DND-41 (cell line): ENCODE results near the gene TMEM214.

Source experiments
- ATAC-seq: fragments of 200-7000 bp; cut with Tn5 transposase; 3 replicates; pipeline ENCODE4 v1.9.1; 2021; ENCODE audit warnings: low read depth; ENCODE audit not compliant: insufficient read depth
- DNase-seq: peaks from one replicate; pipeline ENCODE4 v3.0.0-alpha.2; 2020
- H2AFZ ChIP-seq: 2 replicates; pipeline ENCODE4 v1.6.0; 2012; ENCODE audit warnings: low read depth, low read length
- H3K27ac ChIP-seq: 2 replicates; pipeline ENCODE4 v1.5.1; 2012; ENCODE audit warnings: low read length, inconsistent platforms
- H3K27me3 ChIP-seq: fragments of 200-600 bp; sonication (generic); 2 replicates; pipeline ENCODE4 v1.6.0; 2012; ENCODE audit warnings: low read length, mild to moderate bottlenecking, inconsistent platforms; ENCODE audit not compliant: insufficient read depth, poor library complexity
- H3K36me3 ChIP-seq: 2 replicates; pipeline ENCODE4 v1.5.1; 2012; ENCODE audit warnings: low read length, inconsistent platforms; ENCODE audit not compliant: insufficient read depth
- H3K4me1 ChIP-seq: 2 replicates; pipeline ENCODE4 v1.5.1; 2012; ENCODE audit warnings: mild to moderate bottlenecking, low read length; ENCODE audit not compliant: insufficient read depth
- H3K4me2 ChIP-seq: 2 replicates; pipeline ENCODE4 v1.6.0; 2012; ENCODE audit warnings: mild to moderate bottlenecking, moderate library complexity, low read length, inconsistent platforms; ENCODE audit not compliant: insufficient read depth
- H3K4me3 ChIP-seq, 2 experiments: fragments of 200-600 bp in 1 of 2; shearing (Covaris generic) in 1 of 2; 2 replicates each; pipeline ENCODE4 v1.5.1; 2012 to 2016; ENCODE audit warnings: inconsistent platforms in 2 of 2, low read length in 2 of 2, mild to moderate bottlenecking in 2 of 2, low read depth in 1 of 2, moderate library complexity in 1 of 2
- H3K79me2 ChIP-seq: 2 replicates; pipeline ENCODE4 v1.6.0; 2012; ENCODE audit warnings: low read length, inconsistent platforms; ENCODE audit not compliant: insufficient read depth
- H3K9ac ChIP-seq: 2 replicates; pipeline ENCODE4 v1.6.0; 2012; ENCODE audit warnings: low read depth, mild to moderate bottlenecking, inconsistent platforms, low read length, moderate library complexity
- H3K9me3 ChIP-seq: 2 replicates; pipeline ENCODE4 v1.5.1; 2012; ENCODE audit warnings: low read length, moderate library complexity, mild to moderate bottlenecking, inconsistent platforms; ENCODE audit not compliant: insufficient read depth, severe bottlenecking
- H4K20me1 ChIP-seq: 2 replicates; pipeline ENCODE4 v1.6.0; 2012; ENCODE audit warnings: low read length; ENCODE audit not compliant: insufficient read depth
- CTCF ChIP-seq: IDR thresholded peaks from 2 replicates; pipeline ENCODE4 v1.5.1; 2012; ENCODE audit warnings: borderline replicate concordance, low read length, moderate library complexity, mild to moderate bottlenecking; ENCODE audit not compliant: poor library complexity, severe bottlenecking; ENCODE audit errors: extremely low read depth
- EZH2 ChIP-seq: IDR thresholded peaks from 3 replicates; pipeline ENCODE4 v1.6.1; 2012; ENCODE audit warnings: borderline replicate concordance, low read depth, mild to moderate bottlenecking, moderate library complexity, low read length, inconsistent platforms; ENCODE audit not compliant: severe bottlenecking

TMEM214 gene

GRCh38 chr2:27081984-27082772, 49.4 kb downstream of the TMEM214 start:
- no peak for DNase-seq
- Histone ChIP-seq H3K4me2 (peak overlapping the region; percentile 70), H3K9me3 (no peaks in the 10 kb centered on the region), H2AFZ (peak overlapping the region; percentile 81; the same call in 1 of the 2 replicates), H3K4me1 (peaks cover 49% of the 10 kb centered on the region), H3K27ac (peak overlapping the region; percentile 91), H4K20me1 (no peaks in the 10 kb centered on the region), H3K79me2 (peaks cover 10% of the 10 kb centered on the region), H3K36me3 (no peaks in the 10 kb centered on the region), H3K4me3 (peak overlapping the region in 1 of 2 experiments; percentile 54; a peak in 2 of 4 replicates), H3K9ac (peak overlapping the region; percentile 57), H3K27me3 (no peaks in the 10 kb centered on the region)
- TF ChIP-seq CTCF: no peak
- no peak for TF ChIP-seq EZH2
- no peak for ATAC-seq

GRCh38 chr2:27082773-27083409, 50.1 kb downstream of the TMEM214 start:
- Histone ChIP-seq H3K4me1 (peaks cover 56% of the 10 kb centered on the region), H3K27ac (no peak overlapping the region), H3K36me3 (no peaks in the 10 kb centered on the region), H2AFZ (no peak overlapping the region), H4K20me1 (no peaks in the 10 kb centered on the region), H3K4me2 (no peak overlapping the region), H3K9ac (no peak overlapping the region), H3K27me3 (no peaks in the 10 kb centered on the region), H3K4me3 (no peak overlapping the region), H3K79me2 (peaks cover 10% of the 10 kb centered on the region), H3K9me3 (no peaks in the 10 kb centered on the region)
- DNase-seq (no peak), ATAC-seq (no peak)
- TF ChIP-seq EZH2 (no peak), CTCF (no peak)

GRCh38 chr2:27083410-27084296, 50.9 kb downstream of the TMEM214 start:
- DNase-seq (no peak), ATAC-seq (no peak)
- Histone ChIP-seq H3K27me3 (no peaks in the 10 kb centered on the region), H3K9me3 (no peaks in the 10 kb centered on the region), H3K4me2 (no peak overlapping the region), H3K4me1 (peaks cover 63% of the 10 kb centered on the region), H4K20me1 (no peaks in the 10 kb centered on the region), H3K27ac (no peak overlapping the region), H2AFZ (no peak overlapping the region), H3K9ac (no peak overlapping the region), H3K79me2 (peaks cover 10% of the 10 kb centered on the region), H3K36me3 (no peaks in the 10 kb centered on the region), H3K4me3 (no peak overlapping the region)
- no peak for TF ChIP-seq EZH2
- no peak for TF ChIP-seq CTCF
